A549 (cell line): ENCODE results near the gene ELL. TPM values are rescaled to one million over a fixed set of nuclear protein-coding genes. Genes with fewer than 3 reads are reported as not detected.

Experiments
- polyA plus RNA-seq, 4 experiments: library from polyadenylated mRNA; depleted of rRNA in 3 of 4; stranded (reverse); fragments of >200 nt; fragmentation: RNase III in 1 of 4; extraction: RNeasy Plus Mini Kit Qiagen cat#74134 plus additional on column Dnase treatment in 1 of 4; gene quantifications; 2 replicates in 3 of 4; 3 replicates in 1 of 4; pipeline ENCODE4 v1.2.3, GENCODE V29; 2011 to 2017
- TF ChIP-seq, protein P1 (sequence below): fragments of 200-600 bp; sonication (generic); IDR thresholded peaks from 2 replicates; pipeline ENCODE4 v1.6.1; 2016; ENCODE audit warnings: antibody characterized with exemption, mild to moderate bottlenecking, moderate library complexity

The ELL gene
- polyA plus RNA-seq, 2 of the 4 experiments (the other 2 are of a cell fraction): 1.6 to 3.6 TPM

DNA sequence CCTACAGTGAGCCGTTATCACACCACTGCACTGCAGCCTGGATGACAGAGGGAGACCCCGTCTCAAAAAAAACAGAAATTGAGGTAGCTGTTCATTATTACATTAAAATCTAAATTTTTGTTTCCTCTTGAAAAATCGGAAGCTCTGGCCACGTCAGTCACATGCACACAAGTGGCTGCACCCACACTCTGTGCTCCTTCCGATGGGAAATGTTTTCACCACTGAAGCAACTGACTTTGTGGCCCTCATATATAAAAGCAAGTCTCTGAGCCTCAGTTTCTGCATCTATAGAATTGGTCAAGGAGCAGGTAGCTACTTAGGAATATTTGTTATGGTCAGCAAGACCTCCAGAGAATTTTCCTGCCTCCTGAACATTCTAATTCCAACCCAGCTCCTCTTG lies 128.9 kb downstream of the ELL start (continued):
- TF ChIP-seq, protein P1, sequence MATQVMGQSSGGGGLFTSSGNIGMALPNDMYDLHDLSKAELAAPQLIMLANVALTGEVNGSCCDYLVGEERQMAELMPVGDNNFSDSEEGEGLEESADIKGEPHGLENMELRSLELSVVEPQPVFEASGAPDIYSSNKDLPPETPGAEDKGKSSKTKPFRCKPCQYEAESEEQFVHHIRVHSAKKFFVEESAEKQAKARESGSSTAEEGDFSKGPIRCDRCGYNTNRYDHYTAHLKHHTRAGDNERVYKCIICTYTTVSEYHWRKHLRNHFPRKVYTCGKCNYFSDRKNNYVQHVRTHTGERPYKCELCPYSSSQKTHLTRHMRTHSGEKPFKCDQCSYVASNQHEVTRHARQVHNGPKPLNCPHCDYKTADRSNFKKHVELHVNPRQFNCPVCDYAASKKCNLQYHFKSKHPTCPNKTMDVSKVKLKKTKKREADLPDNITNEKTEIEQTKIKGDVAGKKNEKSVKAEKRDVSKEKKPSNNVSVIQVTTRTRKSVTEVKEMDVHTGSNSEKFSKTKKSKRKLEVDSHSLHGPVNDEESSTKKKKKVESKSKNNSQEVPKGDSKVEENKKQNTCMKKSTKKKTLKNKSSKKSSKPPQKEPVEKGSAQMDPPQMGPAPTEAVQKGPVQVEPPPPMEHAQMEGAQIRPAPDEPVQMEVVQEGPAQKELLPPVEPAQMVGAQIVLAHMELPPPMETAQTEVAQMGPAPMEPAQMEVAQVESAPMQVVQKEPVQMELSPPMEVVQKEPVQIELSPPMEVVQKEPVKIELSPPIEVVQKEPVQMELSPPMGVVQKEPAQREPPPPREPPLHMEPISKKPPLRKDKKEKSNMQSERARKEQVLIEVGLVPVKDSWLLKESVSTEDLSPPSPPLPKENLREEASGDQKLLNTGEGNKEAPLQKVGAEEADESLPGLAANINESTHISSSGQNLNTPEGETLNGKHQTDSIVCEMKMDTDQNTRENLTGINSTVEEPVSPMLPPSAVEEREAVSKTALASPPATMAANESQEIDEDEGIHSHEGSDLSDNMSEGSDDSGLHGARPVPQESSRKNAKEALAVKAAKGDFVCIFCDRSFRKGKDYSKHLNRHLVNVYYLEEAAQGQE: no peak

Other genes starting within 250 kb of the ELL start
- 0.34 and 0.63 TPM in 2 replicates for gene IQCN, start 247.6 kb downstream of the ELL start, polyA plus RNA-seq (2011; rRNA removed)
- 0.49 to 0.64 TPM (median 0.50 TPM) in 3 replicates for gene IQCN, start 247.6 kb downstream of the ELL start, polyA plus RNA-seq (2017; fragmentation: RNase III; extraction: RNeasy Plus Mini Kit Qiagen cat#74134 plus additional on column Dnase treatment)
- 52.9 and 68.9 TPM in 2 replicates for gene JUND, start 240.4 kb downstream of the ELL start, polyA plus RNA-seq (2011; rRNA removed)
- gene JUND, start 240.4 kb downstream of the ELL start, polyA plus RNA-seq (2017; fragmentation: RNase III; extraction: RNeasy Plus Mini Kit Qiagen cat#74134 plus additional on column Dnase treatment): 52.6 to 70.4 TPM (median 65.1 TPM) in 3 replicates
- 106 and 154 TPM in 2 replicates for gene LSM4, start 199.0 kb downstream of the ELL start, polyA plus RNA-seq (2011; rRNA removed)
- 169 to 180 TPM (median 171 TPM) in 3 replicates for gene LSM4, start 199.0 kb downstream of the ELL start, polyA plus RNA-seq (2017; fragmentation: RNase III; extraction: RNeasy Plus Mini Kit Qiagen cat#74134 plus additional on column Dnase treatment)
- 7.1 and 8.6 TPM in 2 replicates for gene PGPEP1, start 181.5 kb downstream of the ELL start, polyA plus RNA-seq (2011; rRNA removed)
- 4.5 to 5.9 TPM (median 5.3 TPM) in 3 replicates for gene PGPEP1, start 181.5 kb downstream of the ELL start, polyA plus RNA-seq (2017; fragmentation: RNase III; extraction: RNeasy Plus Mini Kit Qiagen cat#74134 plus additional on column Dnase treatment)
- 67.8 and 78.5 TPM in 2 replicates for gene GDF15, start 135.9 kb downstream of the ELL start, polyA plus RNA-seq (2011; rRNA removed)
- gene GDF15, start 135.9 kb downstream of the ELL start, polyA plus RNA-seq (2017; fragmentation: RNase III; extraction: RNeasy Plus Mini Kit Qiagen cat#74134 plus additional on column Dnase treatment): 53.4 to 58.4 TPM (median 56.9 TPM) in 3 replicates
- gene LRRC25, start 124.4 kb downstream of the ELL start, polyA plus RNA-seq (2011; rRNA removed): not detected in 2 replicates
- gene LRRC25, start 124.4 kb downstream of the ELL start, polyA plus RNA-seq (2017; fragmentation: RNase III; extraction: RNeasy Plus Mini Kit Qiagen cat#74134 plus additional on column Dnase treatment): not detected in 3 replicates
- gene SSBP4, start 102.7 kb downstream of the ELL start, polyA plus RNA-seq (2011; rRNA removed): 5.4 and 6.9 TPM in 2 replicates
- gene SSBP4, start 102.7 kb downstream of the ELL start, polyA plus RNA-seq (2017; fragmentation: RNase III; extraction: RNeasy Plus Mini Kit Qiagen cat#74134 plus additional on column Dnase treatment): 37.8 to 43.2 TPM (median 41.5 TPM) in 3 replicates
- gene ISYNA1, start 83.9 kb downstream of the ELL start, polyA plus RNA-seq (2011; rRNA removed): 17.6 and 18.0 TPM in 2 replicates
- gene ISYNA1, start 83.9 kb downstream of the ELL start, polyA plus RNA-seq (2017; fragmentation: RNase III; extraction: RNeasy Plus Mini Kit Qiagen cat#74134 plus additional on column Dnase treatment): 48.5 to 71.0 TPM (median 60.7 TPM) in 3 replicates
- 53.3 and 56.1 TPM in 2 replicates for gene FKBP8, start 21.5 kb upstream of the ELL start, polyA plus RNA-seq (2011; rRNA removed)
- 97.0 to 124 TPM (median 123 TPM) in 3 replicates for gene FKBP8, start 21.5 kb upstream of the ELL start, polyA plus RNA-seq (2017; fragmentation: RNase III; extraction: RNeasy Plus Mini Kit Qiagen cat#74134 plus additional on column Dnase treatment)
- 62.8 and 73.6 TPM in 2 replicates for gene KXD1, start 35.8 kb upstream of the ELL start, polyA plus RNA-seq (2011; rRNA removed)
- 83.9 to 90.6 TPM (median 87.4 TPM) in 3 replicates for gene KXD1, start 35.8 kb upstream of the ELL start, polyA plus RNA-seq (2017; fragmentation: RNase III; extraction: RNeasy Plus Mini Kit Qiagen cat#74134 plus additional on column Dnase treatment)
- 888 and 1,266 TPM in 2 replicates for gene UBA52, start 49.8 kb upstream of the ELL start, polyA plus RNA-seq (2011; rRNA removed)
- 942 to 959 TPM (median 947 TPM) in 3 replicates for gene UBA52, start 49.8 kb upstream of the ELL start, polyA plus RNA-seq (2017; fragmentation: RNase III; extraction: RNeasy Plus Mini Kit Qiagen cat#74134 plus additional on column Dnase treatment)
- gene REX1BD, start 66.7 kb upstream of the ELL start, polyA plus RNA-seq (2011; rRNA removed): 13.3 and 23.1 TPM in 2 replicates
- 47.3 to 50.3 TPM (median 47.7 TPM) in 3 replicates for gene REX1BD, start 66.7 kb upstream of the ELL start, polyA plus RNA-seq (2017; fragmentation: RNase III; extraction: RNeasy Plus Mini Kit Qiagen cat#74134 plus additional on column Dnase treatment)
- gene CRLF1, start 84.7 kb upstream of the ELL start, polyA plus RNA-seq (2011; rRNA removed): 0.37 and 1.3 TPM in 2 replicates
- gene CRLF1, start 84.7 kb upstream of the ELL start, polyA plus RNA-seq (2017; fragmentation: RNase III; extraction: RNeasy Plus Mini Kit Qiagen cat#74134 plus additional on column Dnase treatment): 1.6 to 2.7 TPM (median 2.5 TPM) in 3 replicates
- gene TMEM59L, start 90.8 kb upstream of the ELL start, polyA plus RNA-seq (2011; rRNA removed): 0.94 and 2.0 TPM in 2 replicates
- 2.8 to 5.0 TPM (median 4.6 TPM) in 3 replicates for gene TMEM59L, start 90.8 kb upstream of the ELL start, polyA plus RNA-seq (2017; fragmentation: RNase III; extraction: RNeasy Plus Mini Kit Qiagen cat#74134 plus additional on column Dnase treatment)
- gene KLHL26, start 115.0 kb upstream of the ELL start, polyA plus RNA-seq (2011; rRNA removed): 1.1 and 1.8 TPM in 2 replicates
- 2.0 TPM in 3 replicates for gene KLHL26, start 115.0 kb upstream of the ELL start, polyA plus RNA-seq (2017; fragmentation: RNase III; extraction: RNeasy Plus Mini Kit Qiagen cat#74134 plus additional on column Dnase treatment)
- gene CRTC1, start 161.6 kb upstream of the ELL start, polyA plus RNA-seq (2011; rRNA removed): 0.86 and 0.87 TPM in 2 replicates
- gene CRTC1, start 161.6 kb upstream of the ELL start, polyA plus RNA-seq (2017; fragmentation: RNase III; extraction: RNeasy Plus Mini Kit Qiagen cat#74134 plus additional on column Dnase treatment): 4.0 to 5.7 TPM (median 4.3 TPM) in 3 replicates